HG02798 (cell line): ENCODE measurements around the gene AMDHD2.
"Not testable (repeated sequence)": the region's sequence is repeated elsewhere in the genome, so short reads cannot be mapped to it uniquely, and the experiment has no call there.

Experiments
- ATAC-seq: cut with Tn5 transposase; IDR thresholded peaks from one replicate; pipeline ENCODE4 v1.9.1; 2021; ENCODE audit warnings: mild to moderate bottlenecking; ENCODE audit not compliant: unreplicated experiment, poor library complexity

The AMDHD2 gene

DNA sequence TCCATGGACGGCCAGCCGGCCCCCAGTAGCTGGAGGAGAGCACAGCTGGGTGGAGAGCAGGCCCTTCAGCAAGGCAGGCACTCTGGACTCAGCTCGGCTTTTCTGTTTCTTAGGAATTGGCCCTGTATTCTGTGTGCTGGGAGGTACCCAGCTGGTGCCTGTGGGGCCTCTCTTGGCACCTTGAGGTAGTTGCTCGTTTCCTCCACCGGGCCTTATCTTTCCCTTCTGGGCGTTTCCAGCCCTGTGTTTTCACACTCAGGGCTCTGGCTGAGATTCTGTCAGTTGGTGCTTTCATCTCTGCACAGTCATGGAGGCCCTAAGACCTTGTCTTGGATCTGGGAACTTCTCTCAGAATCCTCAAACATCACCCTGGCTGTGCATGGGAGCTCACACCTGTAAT lies 47.3 kb downstream of the AMDHD2 start:
- ATAC-seq = not testable (repeated sequence)

DNA sequence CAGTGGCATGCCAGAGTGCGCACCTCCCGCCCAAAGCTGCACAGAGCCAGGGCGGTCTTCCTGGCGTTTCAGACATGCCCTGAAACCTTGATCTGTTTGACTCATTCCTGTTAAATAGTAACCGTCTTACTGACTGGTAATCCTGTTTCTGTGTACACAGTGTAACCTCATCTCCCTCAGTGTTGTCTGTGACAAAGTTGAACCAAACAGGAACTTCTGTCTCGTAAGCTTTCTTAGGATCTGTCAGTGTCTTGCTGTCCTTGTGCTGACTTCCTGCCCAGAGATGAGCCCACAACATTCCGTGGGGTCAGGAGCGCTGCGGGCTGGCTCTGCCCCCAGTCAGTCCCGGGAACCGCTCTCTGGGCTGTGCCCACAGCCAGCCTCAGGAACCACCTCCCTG lies 48.4 kb downstream of the AMDHD2 start:
- not testable (repeated sequence) for ATAC-seq

DNA sequence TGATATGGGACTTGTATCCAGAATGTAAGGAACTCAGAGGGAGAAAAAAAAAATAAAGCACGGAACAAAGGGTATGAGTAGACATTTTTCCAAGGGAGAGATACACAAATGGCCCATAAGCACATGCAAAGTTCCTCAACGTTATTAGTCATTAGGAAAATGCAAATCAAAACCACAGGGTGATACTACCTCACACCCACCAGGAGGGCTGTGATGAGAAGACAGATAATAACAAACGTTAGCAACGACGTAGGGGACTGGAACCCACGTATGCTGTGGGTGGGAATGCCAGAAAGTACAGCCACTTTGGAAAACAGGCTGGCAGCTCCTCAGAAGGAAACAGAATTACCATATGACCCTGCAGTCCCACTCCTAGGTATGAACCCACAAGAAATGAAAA lies 52.5 kb downstream of the AMDHD2 start:
- not testable (repeated sequence) for ATAC-seq

DNA sequence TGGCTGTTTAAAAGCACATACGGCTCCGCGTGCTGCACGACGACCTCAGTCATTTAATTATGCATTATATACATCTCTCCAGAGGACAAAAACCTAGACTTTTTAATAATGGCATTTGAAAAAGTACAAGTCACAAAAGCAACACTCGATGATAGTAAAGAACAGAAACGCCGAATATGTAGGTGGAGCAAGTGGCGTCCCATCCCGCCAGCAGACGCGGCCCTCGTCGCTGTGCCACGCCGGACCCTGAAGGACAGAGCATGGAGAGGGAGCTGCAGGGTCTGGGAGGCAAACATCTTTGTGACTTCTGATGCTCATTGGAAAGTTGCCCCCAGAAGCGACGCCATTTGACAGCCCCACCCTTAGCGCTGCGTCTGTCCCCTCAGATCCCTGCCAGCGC lies 55.7 kb downstream of the AMDHD2 start:
- ATAC-seq = not testable (repeated sequence)

- ATAC-seq = not testable (repeated sequence)
Measured at GRCh38 chr16:2577044-2577443, 56.9 kb downstream of the AMDHD2 start.

DNA sequence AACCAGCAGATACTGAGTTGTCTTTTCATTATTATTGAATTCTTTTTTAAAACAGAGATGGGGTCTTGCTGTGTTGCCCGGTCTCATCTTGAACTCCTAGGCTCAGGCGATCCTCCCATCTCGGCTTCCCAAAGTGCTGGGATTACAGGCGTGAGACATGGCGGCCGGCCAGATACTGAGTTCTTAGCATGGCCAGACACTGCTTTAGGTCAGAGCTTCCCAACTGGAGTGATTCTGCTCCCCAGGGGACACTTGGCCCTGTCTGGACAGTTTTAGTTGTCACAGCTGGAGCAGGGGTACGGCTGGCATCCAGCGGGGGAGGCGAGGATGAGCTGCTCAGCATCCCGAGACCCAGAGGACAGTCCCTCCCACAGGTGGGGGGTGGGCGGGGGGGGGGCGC lies 58.7 kb downstream of the AMDHD2 start:
- ATAC-seq = not testable (repeated sequence)

DNA sequence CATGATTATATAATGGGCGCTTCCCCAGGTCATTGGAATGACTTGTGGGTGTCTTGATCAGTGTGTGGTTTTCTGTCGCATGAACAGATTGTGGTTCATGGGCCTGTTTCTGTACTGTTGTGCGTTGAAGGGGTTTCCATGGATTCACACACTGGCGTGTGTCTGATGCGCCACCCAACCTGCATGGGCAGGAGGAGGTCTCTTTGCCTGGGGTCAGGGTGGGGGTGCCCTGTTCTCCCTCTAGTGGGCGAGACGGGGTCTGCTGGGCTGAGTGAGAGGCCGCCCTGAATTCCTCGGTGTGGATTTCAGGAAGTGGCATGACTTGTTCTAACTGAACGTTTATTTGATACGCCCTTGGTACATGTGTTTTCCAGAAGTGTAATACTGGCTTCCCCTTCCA lies 60.0 kb downstream of the AMDHD2 start:
- ATAC-seq = not testable (repeated sequence)

- not testable (repeated sequence) for ATAC-seq
Measured at GRCh38 chr16:2580818-2581217, 60.6 kb downstream of the AMDHD2 start.
